Hematopoietic multipotent progenitor cell treated with erythropoietin and hydrocortisone succinate and interleukin-3 and kit ligand, for 17 days (in vitro differentiated cells): ENCODE data around the gene GCSAML.
"Not testable (repeated sequence)": the region's sequence is repeated elsewhere in the genome, so short reads cannot be mapped to it uniquely, and the experiment has no call there.

ENCODE experiments used
- DNase-seq: peaks from one replicate; pipeline ENCODE4 v3.0.0-alpha.2; 2015; ENCODE audit warnings: low spot score

Gene GCSAML

DNA sequence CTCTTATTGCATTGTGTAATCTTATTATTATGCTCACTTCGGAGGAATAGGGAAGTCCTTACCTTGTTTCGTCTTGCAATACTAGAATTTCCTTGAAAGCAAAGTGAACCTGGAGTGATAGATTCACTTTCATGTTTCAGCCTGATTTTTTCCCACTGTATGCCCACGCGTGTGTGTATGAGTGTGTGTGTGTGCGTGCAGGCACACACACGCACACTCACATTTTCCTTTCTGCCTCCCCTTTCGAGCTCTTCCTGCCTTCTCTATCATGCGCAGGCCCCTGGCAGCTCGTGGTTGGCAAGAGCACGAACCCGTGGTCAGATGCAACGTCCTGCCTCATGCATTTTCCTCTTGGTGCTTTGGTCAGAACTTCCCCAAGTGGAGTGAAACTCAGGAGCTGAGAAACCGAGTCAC lies at the start of gene GCSAML:
TSS of gene GCSAML (plus strand) at position 366 of the 414 bp plus-strand sequence. CDS start 58 bp downstream, outside the sequence.
- no peak for DNase-seq

DNA sequence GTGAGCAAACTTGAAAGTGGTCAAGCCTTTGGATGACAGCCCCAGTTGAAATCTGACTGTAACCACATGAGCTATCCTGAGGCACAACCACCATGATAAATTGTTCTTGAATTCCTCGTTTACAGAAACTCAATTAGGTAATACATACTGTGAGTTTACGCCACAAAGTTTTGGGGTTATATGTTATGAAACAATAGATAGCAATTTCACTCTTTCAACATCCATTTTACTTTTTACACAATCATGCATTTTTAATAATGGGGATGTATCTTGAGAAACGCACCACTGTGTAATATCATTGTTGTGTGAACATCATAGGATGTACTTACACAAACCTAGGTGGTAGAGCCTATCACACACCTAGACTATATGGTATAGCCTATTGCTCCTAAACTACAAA lies 48.1 kb upstream of the GCSAML start:
- DNase-seq = no peak

DNA sequence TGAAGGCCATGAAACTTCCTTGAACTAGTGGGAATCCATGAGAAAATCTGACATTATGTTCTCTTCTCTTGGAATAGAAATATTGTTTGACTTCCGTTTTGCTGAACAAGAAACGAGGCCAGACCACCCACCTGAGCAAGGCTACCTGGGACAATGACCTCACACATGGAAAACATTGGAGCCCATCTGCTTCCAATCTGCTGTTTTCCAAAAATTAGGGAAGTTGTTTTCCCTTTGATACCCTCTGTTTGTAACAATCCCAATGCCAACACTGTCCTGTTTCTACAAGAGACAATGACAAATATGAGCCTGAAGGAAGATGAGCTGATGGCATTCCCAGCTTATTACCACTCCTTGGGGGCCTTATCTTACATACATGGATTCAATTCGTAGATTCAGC lies 42.1 kb upstream of the GCSAML start:
- DNase-seq = no peak

GRCh38 chr1:247517795-247518612 lies 30.9 kb upstream of the GCSAML start:
- no peak for DNase-seq

GRCh38 chr1:247518613-247518891 lies 30.4 kb upstream of the GCSAML start:
- no peak for DNase-seq

GRCh38 chr1:247521886-247522285 lies 27.0 kb upstream of the GCSAML start:
- not testable (repeated sequence) for DNase-seq

- DNase-seq = no peak
Measured at GRCh38 chr1:247528812-247529474, 20.0 kb upstream of the GCSAML start.

DNA sequence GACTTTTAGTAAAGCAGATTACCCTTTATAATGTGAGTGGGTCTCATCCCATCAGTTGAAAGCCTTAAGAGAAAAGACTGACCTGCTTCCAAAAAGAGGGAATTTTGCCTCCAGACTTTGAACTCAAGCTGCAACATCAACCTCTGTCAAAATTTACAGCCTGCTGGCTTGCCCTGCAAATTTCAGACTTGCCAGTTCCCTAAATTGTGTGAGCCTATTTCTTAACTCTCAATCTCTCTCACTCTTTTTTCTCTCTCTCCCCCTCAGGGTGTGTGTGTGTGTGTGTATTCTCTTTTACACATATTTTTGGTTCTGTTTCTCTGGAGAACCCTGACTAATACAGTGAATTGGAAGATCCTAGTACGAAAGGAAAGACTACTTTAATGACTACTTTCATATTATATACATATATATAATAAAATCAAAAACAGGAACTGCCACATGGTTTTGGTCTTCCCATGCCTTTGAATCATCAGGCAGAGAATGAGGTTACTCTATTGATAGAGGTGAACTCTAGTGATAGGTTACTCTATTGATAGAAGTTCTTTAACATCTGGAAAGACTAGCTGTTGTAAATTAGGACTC lies 19.1 kb upstream of the GCSAML start:
- no peak for DNase-seq

DNA sequence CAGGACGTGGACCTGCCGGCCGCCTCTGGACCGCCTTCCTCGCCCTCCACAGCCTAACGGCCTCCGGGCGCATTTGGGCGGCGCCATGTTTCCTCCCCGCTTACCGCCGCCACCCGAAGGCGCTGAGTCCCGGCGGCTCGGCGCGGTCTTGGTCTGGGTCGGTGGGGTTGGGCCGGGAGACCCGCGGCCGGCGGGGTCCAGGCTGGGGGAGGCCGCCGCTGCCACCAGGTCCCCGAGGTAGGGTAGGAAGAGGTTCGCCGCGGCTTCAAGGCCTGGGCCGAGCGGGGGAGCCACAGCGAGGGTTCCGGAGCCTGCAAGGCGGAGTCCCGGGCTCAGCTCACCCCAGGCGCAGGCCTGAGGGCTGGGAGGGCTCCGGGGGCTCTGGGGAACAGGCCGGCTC lies 18.1 kb upstream of the GCSAML start:
- DNase-seq = no peak

- no peak for DNase-seq
Measured at GRCh38 chr1:247531937-247532336, 17.0 kb upstream of the GCSAML start.

DNA sequence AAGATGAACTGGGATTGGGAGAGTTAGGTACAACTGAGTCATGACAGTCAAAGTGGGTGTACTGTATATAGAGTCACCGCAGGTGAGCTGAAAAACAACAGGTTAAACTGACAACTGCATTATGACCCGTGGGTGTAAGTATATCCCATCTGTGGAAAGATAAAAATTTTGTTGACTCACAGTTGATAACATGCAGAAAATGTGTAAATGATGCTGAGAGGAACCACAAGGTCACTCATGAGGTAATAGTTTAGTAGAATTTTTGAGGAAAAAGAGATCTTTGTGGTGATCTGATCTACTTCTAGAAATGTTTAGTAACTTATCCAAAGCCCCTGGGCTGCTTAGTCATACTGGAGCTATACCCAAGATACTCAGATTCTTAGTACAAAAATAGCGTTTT lies 13.5 kb upstream of the GCSAML start:
- no peak for DNase-seq

- no peak for DNase-seq
Measured at GRCh38 chr1:247536340-247536739, 12.6 kb upstream of the GCSAML start, which contains the start of gene OR2C3. Gene OR2C3, minus strand, starts transcription at chr1:247536440. Its CDS starts 3,929 bp downstream, at chr1:247532511.

DNA sequence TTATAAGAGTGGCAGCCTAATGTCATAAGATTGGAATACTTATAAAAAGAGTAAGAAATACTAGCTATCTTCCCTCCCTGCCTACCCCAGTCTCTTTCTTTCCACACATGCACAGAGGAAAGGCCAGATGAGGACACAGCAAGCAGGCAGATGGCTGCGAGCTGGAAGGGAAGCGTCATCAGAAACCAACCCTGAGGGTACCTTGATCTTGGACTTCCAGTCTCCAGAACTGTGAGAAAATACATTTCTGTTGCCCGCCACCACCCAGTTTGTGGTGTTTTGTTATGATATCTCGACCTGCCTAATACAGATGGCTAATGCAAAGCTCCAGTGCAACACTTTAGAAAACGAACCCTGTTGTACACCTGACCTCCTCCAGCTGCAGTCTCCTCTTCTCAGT lies 10.4 kb upstream of the GCSAML start:
- DNase-seq = no peak

DNA sequence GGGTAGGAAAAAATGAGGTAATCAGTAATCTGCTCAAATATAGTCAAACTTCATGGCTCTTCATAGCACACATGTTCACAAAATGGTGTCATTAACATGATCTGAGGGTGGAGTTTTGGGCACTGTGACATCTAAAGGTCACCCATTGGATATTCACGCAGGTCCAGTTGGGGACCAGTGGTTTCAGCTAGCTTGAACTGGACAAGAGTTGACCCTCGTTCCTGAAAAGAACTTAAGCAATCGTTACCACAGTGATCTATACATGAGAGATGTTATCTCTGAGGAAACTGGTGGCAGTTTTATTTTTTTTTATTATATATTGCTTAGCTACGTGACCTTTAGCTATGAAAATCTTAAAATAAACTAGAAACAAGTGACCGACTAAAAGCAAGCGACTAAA lies 9.7 kb upstream of the GCSAML start:
- DNase-seq = no peak

GRCh38 chr1:247540581-247540980 lies 8.4 kb upstream of the GCSAML start:
- DNase-seq = no peak

- DNase-seq = no peak
Measured at GRCh38 chr1:247542811-247543210, 6.1 kb upstream of the GCSAML start.

DNA sequence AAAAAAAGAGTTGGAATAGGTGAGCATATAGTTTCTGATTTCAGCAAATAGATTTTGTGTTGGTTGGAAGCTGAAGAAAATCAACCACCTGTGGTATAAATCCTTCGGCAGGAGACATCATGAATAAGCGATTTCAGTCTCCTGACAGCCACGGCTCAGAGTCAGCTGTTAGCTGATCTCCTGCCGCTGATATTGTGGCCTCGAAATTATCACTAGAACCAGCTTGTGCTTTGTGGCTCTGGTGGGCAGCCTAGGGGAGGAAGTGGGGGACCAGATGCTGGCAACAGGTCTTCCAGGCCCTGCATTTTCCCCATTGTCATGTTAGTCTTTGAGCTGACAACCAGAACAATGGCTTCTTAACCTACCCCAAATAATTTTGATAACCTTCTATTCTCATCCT lies 842 bp upstream of the GCSAML start:
- DNase-seq = peak; percentile 12

DNA sequence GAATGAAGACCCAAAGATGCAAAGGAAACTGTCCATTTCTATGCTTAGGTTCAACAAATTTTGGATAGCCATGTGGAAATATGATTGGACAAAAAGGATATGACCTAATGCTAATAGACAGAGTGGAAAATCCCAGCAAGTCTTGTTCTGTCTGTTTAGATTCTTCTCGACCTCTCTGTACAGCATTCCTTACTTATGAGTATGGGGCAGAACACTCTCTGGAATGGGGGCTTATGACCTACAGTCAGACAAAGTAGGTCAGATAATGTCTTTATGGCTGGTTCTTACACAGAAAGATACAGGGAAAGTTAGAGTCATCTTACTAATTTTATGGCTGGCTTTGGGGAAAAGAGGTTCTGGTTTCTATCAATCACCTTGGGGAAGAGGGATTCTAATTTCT lies 2.8 kb downstream of the GCSAML start:
- DNase-seq = no peak

DNA sequence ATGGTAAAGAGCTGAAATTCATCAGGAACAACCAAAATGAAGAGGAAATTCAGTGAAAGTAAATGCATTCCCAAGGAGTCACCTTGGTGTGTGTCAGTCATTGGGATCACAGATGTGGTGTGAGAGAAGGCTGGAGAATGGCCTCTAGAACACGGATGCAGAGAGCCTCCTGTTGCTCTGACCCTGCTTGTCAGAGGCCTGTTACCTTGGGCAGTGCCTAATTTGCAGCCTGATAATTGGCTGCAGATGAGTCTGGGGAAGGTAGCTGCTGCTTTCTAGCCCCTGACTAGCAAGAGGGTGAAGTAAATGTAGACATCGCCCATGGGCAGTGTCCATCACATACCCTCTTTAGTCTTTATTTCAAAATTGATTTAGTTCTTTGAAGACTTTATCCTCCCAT lies 3.3 kb downstream of the GCSAML start:
- no peak for DNase-seq

GRCh38 chr1:247557926-247558674 lies 9.2 kb downstream of the GCSAML start:
- no peak for DNase-seq

GRCh38 chr1:247561711-247562110 lies 12.8 kb downstream of the GCSAML start:
- DNase-seq = no peak

DNA sequence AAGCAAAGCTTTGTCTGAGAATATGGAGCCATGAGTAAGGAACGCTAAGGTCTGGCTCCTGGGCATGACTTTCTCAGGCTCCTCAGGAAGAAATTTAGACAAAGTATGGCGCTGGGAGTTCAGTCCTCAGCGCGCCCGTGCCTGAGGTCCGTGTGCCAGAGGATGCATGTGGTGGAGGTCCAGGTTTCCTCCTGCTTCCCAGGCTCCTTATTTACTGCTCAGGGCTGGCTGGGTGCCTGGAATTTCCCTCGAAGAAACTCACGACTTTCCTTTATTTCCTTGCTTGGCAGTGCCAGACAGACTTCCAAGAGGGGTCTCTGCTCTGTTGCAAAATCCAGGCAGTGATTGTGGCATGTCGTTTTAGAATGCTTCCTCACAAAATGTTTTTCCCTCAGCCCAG lies 13.3 kb downstream of the GCSAML start:
- DNase-seq = no peak

DNA sequence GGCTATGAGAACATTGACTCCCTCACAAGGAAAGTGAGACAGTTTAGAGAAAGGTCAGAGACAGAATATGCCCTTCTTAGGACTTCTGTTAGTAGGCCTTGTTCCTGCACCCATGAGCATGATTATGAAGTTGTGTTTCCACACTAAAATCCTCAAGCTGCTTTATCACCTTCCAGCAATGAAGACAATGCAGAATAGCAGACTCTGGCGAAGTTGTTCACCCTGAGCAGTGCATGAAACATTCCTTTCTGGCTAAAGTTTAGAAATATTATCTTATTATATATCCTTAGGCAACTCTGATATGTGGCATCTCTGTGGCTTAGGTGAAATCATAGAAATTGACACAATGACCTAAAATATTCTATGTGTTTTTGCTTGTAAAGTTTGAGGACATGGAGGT lies 25.3 kb downstream of the GCSAML start:
- DNase-seq = no peak
